Hematopoietic multipotent progenitor cell (in vitro differentiated cells): Measurements from ENCODE around the gene GBE1. TPM values are rescaled to one million over a fixed set of nuclear protein-coding genes. Genes with fewer than 3 reads are reported as not detected.

Source experiments
- DNase-seq, 3 donors: peaks; one replicate each; pipeline ENCODE4 v3.0.0-alpha.2; 2011 to 2015; ENCODE audit warnings: low read depth in 2 of 3, low spot score in 2 of 3
- total RNA-seq: library from RNA; depleted of rRNA; stranded (reverse); fragments of >200 nt; gene quantifications from one replicate; pipeline ENCODE4 v1.2.3, GENCODE V29; 2012

Gene GBE1
- total RNA-seq, 1 donor, result 13.5 TPM

GRCh38 chr3:81483046-81483445 is 278.4 kb downstream of the GBE1 start:
- DNase-seq, result no peak

GRCh38 chr3:81477740-81478139 is 283.7 kb downstream of the GBE1 start:
- no peak for DNase-seq

GRCh38 chr3:81476692-81477091 is 284.8 kb downstream of the GBE1 start:
- peak in 1 of 3 donors; percentile 37 for DNase-seq

- peak in 2 of 3 donors; percentile 55 to 73 for DNase-seq
These were observed 288.7 kb downstream of the GBE1 start for GRCh38 chr3:81472600-81473362.

GRCh38 chr3:81470524-81471278 is 290.7 kb downstream of the GBE1 start:
- DNase-seq, result no peak

GRCh38 chr3:81468391-81468790 is 293.1 kb downstream of the GBE1 start:
- no peak for DNase-seq

GRCh38 chr3:81466201-81466560 is 295.3 kb downstream of the GBE1 start:
- no peak for DNase-seq

GRCh38 chr3:81465510-81466200 is 295.8 kb downstream of the GBE1 start:
- DNase-seq, result no peak

GRCh38 chr3:81463781-81464180 is 297.7 kb downstream of the GBE1 start:
- DNase-seq, result no peak

GRCh38 chr3:81462921-81463320 is 298.5 kb downstream of the GBE1 start:
- DNase-seq, result no peak

GRCh38 chr3:81459733-81460132 is 301.7 kb downstream of the GBE1 start:
- DNase-seq, result no peak

GRCh38 chr3:81452418-81452817 is 309.0 kb downstream of the GBE1 start:
- no peak for DNase-seq

GRCh38 chr3:81451611-81452010 is 309.8 kb downstream of the GBE1 start:
- no peak for DNase-seq

- no peak for DNase-seq
These were observed 310.3 kb downstream of the GBE1 start for GRCh38 chr3:81451140-81451539.

GRCh38 chr3:81446806-81447205 is 314.6 kb downstream of the GBE1 start:
- DNase-seq, result no peak

- no peak for DNase-seq
These were observed 315.7 kb downstream of the GBE1 start for GRCh38 chr3:81445712-81446111.

GRCh38 chr3:81444817-81445460 is 316.5 kb downstream of the GBE1 start:
- DNase-seq, result no peak

GRCh38 chr3:81443958-81444357 is 317.5 kb downstream of the GBE1 start:
- DNase-seq, result no peak

- no peak for DNase-seq
These were observed 318.0 kb downstream of the GBE1 start for GRCh38 chr3:81443457-81443782.

- no peak for DNase-seq
These were observed 318.5 kb downstream of the GBE1 start for GRCh38 chr3:81442758-81443456.

- DNase-seq, result no peak
These were observed 320.8 kb downstream of the GBE1 start for GRCh38 chr3:81440661-81441060.
